GM12878 (cell line): ENCODE data around the gene CFAP65. TPM values are rescaled to one million over a fixed set of nuclear protein-coding genes. Genes with fewer than 3 reads are reported as not detected.

Experiments
- CEBPZ ChIP-seq: fragments of 150-350 bp; IDR thresholded peaks from 2 replicates; pipeline ENCODE4 v1.6.1; 2016; ENCODE audit warnings: low read depth, low read length
- GATAD2B ChIP-seq: fragments of 450-650 bp; conservative IDR thresholded peaks from 2 replicates; pipeline ENCODE4 v1.6.1; 2017; ENCODE audit warnings: low read depth, mild to moderate bottlenecking, moderate library complexity
- HDAC2 ChIP-seq: fragments of 200-600 bp; sonication (generic); IDR thresholded peaks from 2 replicates; pipeline ENCODE4 v1.6.1; 2017
- HSF1 ChIP-seq: fragments of 150-350 bp; IDR thresholded peaks from 2 replicates; pipeline ENCODE4 v1.6.1; 2014; ENCODE audit warnings: mild to moderate bottlenecking, low read depth, low read length
- KDM1A ChIP-seq: fragments of 200-600 bp; sonication (generic); IDR thresholded peaks from 2 replicates; pipeline ENCODE4 v1.6.1; 2016; ENCODE audit warnings: borderline replicate concordance
- NRF1 ChIP-seq: conservative IDR thresholded peaks from 2 replicates; pipeline ENCODE4 v1.6.1; 2011; ENCODE audit warnings: mild to moderate bottlenecking, low read depth, low read length, improper control_type of control experiment
- PAX8 ChIP-seq: fragments of 450-650 bp; IDR thresholded peaks from 2 replicates; pipeline ENCODE4 v1.6.1; 2017; ENCODE audit warnings: mild to moderate bottlenecking, moderate library complexity
- TCF3 ChIP-seq: IDR thresholded peaks from 2 replicates; pipeline ENCODE4 v1.6.1; 2012; ENCODE audit warnings: low read depth, mild to moderate bottlenecking, low read length, borderline replicate concordance; ENCODE audit not compliant: insufficient read depth
- USF1 ChIP-seq: IDR thresholded peaks from 2 replicates; pipeline ENCODE4 v1.6.1; 2011; ENCODE audit warnings: borderline replicate concordance, low read depth, mild to moderate bottlenecking, moderate library complexity, mixed read lengths, low read length; ENCODE audit not compliant: insufficient read depth; ENCODE audit errors: extremely low read length
- ZBTB33 ChIP-seq: fragments of 450-650 bp; IDR thresholded peaks from 2 replicates; pipeline ENCODE4 v1.6.1; 2017; ENCODE audit warnings: mild to moderate bottlenecking
- polyA plus RNA-seq, 11 experiments: library from polyadenylated mRNA; depleted of rRNA in 4 of 11; unstranded in 6 of 11; stranded (reverse) in 5 of 11; fragments of >200 nt; fragmentation: Nextera tagmentation in 4 of 11; fragmentation: Illumina TruSeq in 1 of 11; extraction: Ambion mirVana in 4 of 11; extraction: Trizol in 1 of 11; gene quantifications; 1 replicate in 1 of 11; 2 replicates in 10 of 11; pipeline versions ENCODE4 v1.2.1 to v1.2.3, GENCODE V29; 2011 to 2016; ENCODE audit warnings: inconsistent platforms in 2 of 11, missing spikeins in 2 of 11, low read depth in 1 of 11
- total RNA-seq, 4 experiments: library from RNA; depleted of rRNA in 3 of 4; stranded (reverse); fragments of >200 nt in 3 of 4; fragmentation: Illumina TruSeq in 1 of 4; extraction: Trizol in 1 of 4; gene quantifications; 2 replicates each; pipeline versions ENCODE4 v1.2.1 to v1.2.3, GENCODE V29; 2013 to 2021

Gene CFAP65
- total and polyA plus RNA-seq, 10 of the 15 experiments (the other 5 are each of a cell fraction or from before 2014, with no cell fraction given) = not detected

- TF ChIP-seq NRF1 (no peak), PAX8 (no peak), GATAD2B (no peak), ZBTB33 (no peak), HDAC2 (no peak), USF1 (no peak), CEBPZ (no peak), TCF3 (no peak), HSF1 (no peak), KDM1A (no peak)
These were observed 18.2 kb downstream of the CFAP65 start (continued) for GRCh38 chr2:219023045-219023605.
